ENCODE measurements around the gene CCDC40. TPM values are rescaled to one million over a fixed set of nuclear protein-coding genes. Genes with fewer than 3 reads are reported as not detected.

The CCDC40 gene
- total RNA-seq, 1 experiment from 2014 or later, result 14.4 TPM

DNA sequence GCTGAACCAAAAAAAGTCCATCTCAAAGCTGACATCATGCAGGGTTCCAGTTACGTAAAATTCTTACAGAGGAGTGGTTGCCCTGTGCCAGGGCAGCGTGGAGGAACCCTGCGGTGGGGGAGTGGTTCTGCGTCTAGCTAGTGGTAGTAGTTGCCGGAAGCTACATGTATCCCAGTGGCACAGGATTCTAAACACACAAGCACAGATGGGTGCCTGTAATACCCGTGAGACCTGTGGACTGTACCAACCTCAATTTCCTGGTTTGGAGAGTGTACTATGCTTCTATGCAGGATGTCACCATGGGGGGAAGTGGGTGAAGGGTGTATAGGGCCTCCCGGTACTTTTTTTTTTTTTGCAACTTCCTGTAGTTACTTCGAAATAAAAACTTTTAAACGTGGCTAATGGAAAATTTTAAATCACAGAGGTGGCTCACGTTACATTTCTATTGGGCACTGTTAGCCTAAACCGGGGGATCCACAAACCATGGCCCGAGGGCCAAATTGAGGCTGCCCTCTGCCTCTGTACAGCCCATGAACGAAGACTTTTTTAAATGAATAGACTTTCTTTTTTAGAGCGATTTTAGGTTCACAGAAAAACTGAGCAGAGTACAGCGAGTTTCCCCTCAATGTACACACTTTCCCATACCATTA, 39.3 kb upstream of the CCDC40 start:
- in situ Hi-C loops (cut with HindIII; ENCODE audit: low sequenced_read_pairs), result loop anchor here (25.0 kb wide), 1 partner anchor 235 kb away; no protein-coding TSS in a partner anchor
- DNase-seq (ENCODE audit: low spot score), result no peak

DNA sequence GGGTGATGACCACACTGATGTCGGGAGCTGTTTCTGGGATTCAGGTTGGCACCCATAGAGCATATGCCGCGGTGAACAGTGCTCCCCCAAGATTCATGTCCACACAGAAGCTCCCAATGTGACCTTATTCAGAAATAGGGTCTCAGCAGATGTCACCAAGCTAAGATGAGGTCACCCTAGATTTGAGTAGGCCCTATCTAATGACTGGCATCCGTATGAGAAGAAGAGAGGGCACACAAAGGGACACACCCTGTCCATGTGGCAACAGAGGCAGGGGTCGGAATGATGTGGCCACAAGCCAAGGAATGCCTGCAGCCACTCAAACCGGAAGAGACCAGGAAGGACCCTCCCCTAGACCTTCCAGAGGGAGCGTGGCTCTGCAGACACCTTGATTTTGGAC, 36.3 kb upstream of the CCDC40 start:
- in situ Hi-C loops (cut with HindIII; ENCODE audit: low sequenced_read_pairs), result no loop called here
- DNase-seq (ENCODE audit: low spot score), result no peak

DNA sequence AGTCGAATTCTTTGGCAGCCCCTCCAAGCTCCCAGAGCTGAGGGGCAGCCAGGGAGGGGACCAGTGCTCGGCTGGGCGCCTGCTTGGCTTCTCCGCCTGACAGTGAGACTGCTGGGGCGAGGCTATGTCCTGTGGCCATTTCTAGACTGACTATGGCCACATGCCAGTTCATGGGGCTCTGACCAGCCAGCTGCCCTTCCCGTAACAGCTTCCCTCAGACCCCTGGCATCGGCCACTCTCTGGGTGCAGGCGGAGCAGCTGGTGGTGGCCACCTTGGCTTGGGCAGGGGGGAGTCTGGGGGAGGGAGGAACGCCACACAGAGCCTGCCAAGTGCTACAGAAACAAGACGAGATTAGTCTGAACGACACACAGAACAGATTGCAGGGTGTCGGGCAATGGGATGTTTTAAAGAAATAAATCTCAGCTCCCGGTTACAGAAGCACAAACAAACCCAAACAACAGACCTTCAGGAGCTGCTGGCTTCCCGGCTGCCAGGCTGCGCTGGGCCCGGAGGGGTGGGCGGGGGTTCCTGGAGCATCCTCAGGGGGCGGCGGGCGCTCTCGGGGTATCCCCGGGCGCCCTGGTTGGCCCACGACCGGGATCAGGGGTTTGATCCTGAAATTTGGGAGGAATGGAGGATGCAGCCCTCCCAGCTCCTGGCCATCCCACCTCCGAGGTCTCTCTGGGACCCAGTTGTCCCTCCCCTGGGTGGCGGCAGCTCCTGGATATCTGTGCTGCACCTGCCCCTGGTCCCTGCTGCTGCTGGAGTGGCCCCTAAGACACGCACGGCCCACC, 35.3 kb upstream of the CCDC40 start:
- in situ Hi-C loops (cut with HindIII; ENCODE audit: low sequenced_read_pairs), result no loop called here
- DNase-seq (ENCODE audit: low spot score), result peak; percentile 47

DNA sequence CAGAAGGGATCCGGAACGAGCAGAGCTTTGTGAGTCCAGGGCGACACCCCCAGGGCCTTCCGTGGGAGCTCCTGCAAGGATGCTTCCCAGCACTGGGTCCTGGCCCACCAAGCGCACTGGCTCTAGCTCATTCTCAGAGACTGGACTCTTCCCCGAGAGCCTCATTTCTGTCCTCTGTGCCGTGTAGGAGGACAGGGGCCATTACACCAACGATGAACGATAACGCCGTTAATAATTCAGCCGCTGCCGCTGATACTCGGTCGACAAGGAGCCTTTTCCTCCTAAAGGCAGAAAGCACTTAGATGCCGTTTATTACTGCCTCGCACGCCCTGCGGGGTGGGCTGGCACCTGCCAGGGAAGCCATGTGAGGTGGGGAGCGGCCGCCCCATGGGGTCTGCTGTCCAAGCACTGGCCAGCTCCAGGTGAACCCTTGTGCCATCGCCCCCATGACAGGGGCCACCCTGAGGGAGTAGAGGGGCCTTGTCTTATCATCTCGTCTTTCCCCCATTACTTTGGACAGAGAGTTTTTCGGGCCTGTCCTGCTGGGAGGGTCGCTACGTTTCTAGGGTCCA, 34.3 kb upstream of the CCDC40 start:
- in situ Hi-C loops (cut with HindIII; ENCODE audit: low sequenced_read_pairs), result no loop called here
- DNase-seq (ENCODE audit: low spot score), result no peak

DNA sequence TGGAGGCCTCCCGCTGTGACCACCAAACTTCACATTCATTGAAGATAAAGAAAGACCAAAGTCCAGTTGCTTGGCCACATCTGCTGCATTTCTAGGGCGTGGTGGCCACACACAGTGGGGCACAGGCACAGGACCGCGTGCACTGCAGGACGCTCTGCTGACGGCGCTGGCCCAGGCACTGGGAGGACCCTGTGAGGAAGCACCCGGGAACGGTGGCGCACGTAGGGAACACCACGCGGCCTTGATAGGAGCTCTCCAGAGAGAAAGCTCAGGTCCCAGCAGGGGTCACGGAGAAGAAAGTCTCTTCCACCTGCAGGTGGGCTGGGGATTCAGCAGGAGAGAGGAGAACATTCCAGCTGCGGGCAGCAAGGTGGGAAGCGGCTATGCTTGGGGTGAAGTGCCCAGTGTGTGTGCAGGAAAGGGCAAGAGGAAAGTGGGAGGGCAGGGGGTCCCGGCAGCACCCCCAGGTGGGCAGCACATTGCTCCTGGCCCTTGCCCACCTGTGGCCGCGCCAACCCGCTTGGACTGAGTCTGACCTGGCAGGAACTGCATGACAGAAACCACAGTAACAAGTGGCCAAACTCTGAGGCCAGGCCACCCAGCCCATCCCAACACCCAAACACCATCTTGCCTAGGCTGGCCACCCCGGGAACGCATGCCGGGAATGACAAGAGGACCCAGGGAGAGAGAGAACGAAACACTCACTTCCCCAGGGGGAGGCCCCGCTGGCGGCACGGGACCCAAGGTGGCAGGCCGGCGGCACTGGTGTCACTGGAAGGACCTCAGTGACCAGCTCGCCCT, 33.6 kb upstream of the CCDC40 start:
- no peak for DNase-seq (ENCODE audit: low spot score)
- in situ Hi-C loops (cut with HindIII; ENCODE audit: low sequenced_read_pairs), result no loop called here

- no peak for DNase-seq (ENCODE audit: low spot score)
- in situ Hi-C loops (cut with HindIII; ENCODE audit: low sequenced_read_pairs), result no loop called here
These were observed 32.5 kb upstream of the CCDC40 start for GRCh38 chr17:80003969-80004368.

DNA sequence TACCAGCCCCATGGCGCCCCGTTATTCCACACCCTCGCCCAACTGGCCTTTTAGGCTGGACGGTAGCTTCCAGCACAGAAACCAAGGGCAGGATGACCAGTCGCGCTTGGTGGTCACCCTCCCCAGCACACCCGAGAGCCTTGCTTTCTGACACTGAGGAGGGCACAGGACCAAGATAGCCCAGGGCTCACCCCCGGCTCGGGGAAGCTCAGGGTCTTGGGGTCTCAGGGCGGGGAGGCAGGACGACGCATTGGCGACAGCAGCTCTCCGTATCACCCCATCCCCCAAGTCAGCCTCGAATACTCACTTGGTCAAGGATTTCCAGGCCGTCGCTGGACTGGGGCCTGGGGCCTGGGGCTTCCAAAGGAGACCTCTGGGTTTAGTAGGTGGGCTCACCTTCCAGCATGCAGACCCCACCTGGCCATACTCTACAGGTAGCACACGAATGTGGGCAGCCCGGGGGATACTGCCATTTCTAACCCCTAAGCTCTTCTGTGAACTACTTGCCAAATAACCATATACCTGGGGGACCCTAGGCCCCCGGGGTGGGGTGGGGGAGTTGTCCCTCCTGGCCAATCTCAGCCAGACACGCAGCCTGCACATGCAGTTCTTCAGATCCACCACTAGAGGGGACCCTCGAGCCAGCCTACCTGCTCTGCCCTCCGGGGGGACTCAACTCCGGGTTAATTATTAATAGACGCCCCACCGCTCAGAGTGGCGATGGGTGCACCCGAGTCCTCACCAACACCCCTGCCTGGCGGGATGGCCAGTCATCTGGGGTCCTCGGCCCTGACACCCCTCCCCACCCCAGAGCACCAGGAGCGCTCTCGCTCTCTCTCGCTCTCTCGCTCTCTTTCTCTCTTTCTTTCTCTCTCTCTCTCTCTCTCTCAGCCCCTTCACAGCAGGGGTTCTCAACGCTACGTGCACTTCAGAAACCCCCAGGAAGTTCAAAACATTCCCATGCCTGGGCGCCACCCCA, 30.8 kb upstream of the CCDC40 start:
- peak; percentile 64 for DNase-seq (ENCODE audit: low spot score)
- in situ Hi-C loops (cut with HindIII; ENCODE audit: low sequenced_read_pairs), result no loop called here

GRCh38 chr17:80006339-80006720, 30.1 kb upstream of the CCDC40 start:
- in situ Hi-C loops (cut with HindIII; ENCODE audit: low sequenced_read_pairs), result no loop called here
- DNase-seq (ENCODE audit: low spot score), result no peak

DNA sequence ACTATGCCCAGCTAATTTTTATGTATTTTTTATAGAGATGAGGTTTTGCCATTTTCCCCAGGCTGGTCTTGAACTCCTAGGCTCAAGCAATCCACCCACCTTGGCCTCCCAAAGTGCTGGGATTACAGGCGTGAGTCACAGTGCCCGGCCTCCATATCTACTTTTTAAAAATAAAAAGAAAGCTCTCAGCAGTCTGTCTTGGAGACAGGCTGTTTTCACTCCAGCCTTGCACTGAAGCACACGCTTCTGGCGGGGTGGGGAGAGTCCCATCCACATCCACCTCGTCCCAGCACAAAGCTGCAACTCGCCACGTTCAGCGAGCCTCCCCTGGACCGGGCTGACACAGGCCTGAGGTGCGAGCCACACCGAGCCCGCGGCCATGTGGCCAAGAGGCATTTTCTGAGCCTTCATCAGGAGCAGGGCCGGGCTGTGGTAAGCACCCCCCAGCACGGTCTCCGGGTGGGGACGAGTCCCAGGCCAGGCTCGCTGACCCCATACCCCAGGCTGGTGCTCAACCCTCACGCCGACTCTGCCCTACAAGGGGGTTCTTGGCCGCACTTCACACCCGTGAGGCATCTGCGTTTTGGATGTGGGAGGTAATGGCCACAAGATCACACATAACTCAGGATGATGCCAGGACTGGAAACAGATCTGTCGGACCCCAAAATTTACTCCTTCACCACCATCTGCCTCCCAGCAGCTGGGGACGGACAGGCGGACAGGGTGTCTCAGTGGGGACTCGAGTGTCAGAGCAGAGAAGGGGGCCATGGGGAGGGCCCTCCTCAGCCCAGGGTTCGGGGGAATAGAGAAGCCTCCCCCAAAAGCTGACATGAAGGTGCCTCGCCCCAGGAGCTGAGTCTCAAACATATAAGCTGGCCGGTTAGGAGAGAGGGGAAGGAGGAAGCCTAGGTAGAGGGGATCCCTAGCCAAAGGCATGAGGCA, 29.4 kb upstream of the CCDC40 start:
- in situ Hi-C loops (cut with HindIII; ENCODE audit: low sequenced_read_pairs), result no loop called here

GRCh38 chr17:80007939-80008338, 28.5 kb upstream of the CCDC40 start:
- in situ Hi-C loops (cut with HindIII; ENCODE audit: low sequenced_read_pairs), result no loop called here
- DNase-seq (ENCODE audit: low spot score), result no peak

More for the DNA sequence above, 29.4 kb upstream of the CCDC40 start:
- no peak for DNase-seq (ENCODE audit: low spot score)

DNA sequence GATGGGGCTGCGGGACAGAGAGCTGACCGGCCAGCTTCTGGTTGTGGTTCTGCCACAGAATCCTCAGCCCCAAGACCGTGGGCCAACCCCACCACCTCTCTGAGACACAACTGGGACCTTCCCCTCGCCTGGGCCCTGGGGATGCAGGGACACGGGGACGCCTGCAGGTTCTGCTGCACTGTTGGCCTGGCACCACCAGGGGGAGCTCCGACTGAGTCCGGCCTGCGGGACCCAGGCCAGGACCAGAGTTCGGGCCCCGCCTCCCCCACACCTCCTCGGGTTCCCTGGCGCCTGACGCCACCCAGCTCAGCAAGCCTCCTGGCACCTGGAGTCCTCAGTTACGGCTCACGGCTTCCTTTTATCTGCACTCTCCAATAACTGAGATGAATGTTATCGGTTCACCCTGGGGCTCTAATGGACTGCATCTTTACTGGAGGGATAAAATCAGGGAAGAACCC, 28.0 kb upstream of the CCDC40 start:
- in situ Hi-C loops (cut with HindIII; ENCODE audit: low sequenced_read_pairs), result no loop called here
- peak; percentile 81 for DNase-seq (ENCODE audit: low spot score)

- in situ Hi-C loops (cut with HindIII; ENCODE audit: low sequenced_read_pairs), result no loop called here
- no peak for DNase-seq (ENCODE audit: low spot score)
These were observed 27.6 kb upstream of the CCDC40 start for GRCh38 chr17:80008848-80009247.

DNA sequence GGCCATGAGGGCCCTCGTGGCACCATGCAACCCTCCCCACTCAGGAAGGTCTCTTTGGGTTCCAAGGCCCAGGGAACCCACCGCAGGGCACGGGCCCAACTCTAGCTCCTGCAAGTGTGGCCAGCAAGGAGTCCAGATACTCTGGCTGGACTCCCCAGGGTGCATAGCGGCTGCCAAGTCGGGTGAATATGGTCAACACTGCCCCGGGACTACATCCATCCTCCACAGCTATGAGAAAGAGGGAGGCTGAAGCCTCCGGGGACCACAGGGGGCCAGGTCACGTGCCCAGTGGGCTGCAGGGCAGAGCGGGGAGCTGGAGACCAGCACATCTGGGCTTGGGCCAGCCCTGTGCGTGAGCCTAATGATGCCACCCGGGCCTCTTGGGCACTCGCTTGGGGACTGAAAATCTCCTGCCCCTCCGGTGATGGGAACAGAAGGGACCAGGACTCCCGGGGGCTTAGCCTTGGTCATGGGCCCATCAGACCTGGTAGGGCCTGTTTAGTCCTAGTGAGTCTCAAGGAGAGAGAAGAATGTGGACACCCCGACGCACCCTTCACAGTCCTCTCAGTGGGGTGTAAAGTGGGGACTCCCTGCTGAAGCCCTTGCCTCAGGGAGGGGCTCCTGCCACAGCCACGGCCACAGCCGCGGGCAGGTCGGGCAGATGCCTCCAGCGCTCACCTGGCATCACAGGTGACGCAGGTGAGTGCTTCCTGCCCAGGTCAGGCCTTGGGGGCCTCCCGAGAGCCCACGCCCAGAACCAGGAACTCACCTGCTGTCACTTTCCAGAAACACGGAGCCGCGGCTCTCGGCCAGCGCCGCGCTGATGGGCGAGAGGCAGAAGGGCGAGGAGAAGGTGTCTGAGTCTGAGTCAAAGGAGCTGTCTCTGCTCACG, 26.8 kb upstream of the CCDC40 start:
- in situ Hi-C loops (cut with HindIII; ENCODE audit: low sequenced_read_pairs), result no loop called here
- DNase-seq (ENCODE audit: low spot score), result no peak

DNA sequence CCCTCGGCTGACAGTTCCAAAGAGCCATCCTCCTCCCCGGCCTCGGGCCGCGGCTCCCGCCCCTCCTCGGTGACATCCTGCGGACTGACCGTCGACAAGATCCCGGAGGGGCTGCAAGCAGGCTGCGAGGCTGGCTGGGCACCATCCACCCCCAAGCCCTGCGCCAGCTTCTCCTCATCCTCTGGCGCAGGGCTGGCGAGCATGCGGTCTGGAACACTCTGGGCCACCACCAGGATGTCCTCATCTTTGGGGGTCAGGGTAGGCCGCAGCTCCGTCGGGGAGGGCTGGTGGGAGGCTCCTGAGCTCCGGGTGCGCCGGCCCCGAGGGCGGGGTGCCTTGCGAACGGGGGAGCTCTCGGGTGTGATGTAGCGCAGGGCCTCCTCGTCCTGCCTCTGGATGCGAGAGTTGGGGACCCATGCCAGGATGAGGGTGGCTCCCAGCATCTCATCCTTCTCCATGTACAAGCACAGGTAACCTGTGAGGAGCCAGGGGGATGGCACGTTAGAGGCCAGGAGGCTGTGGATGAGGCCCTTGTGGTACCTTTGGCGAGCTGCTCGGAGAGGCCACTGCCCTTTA, 26.1 kb upstream of the CCDC40 start:
- DNase-seq (ENCODE audit: low spot score), result no peak
- in situ Hi-C loops (cut with HindIII; ENCODE audit: low sequenced_read_pairs), result no loop called here

- DNase-seq (ENCODE audit: low spot score), result no peak
- in situ Hi-C loops (cut with HindIII; ENCODE audit: low sequenced_read_pairs), result no loop called here
These were observed 24.4 kb upstream of the CCDC40 start for GRCh38 chr17:80011989-80012555.

All from G401 (cell line).